HEK293 (cell line): ENCODE measurements around the gene SLU7.

ENCODE experiments used
- CTCF ChIA-PET: fragments of 350-600 bp; formaldehyde crosslinking; extraction: SDS; loops from one replicate; lab custom pipeline; 2021; ENCODE audit warnings: antibody characterized with exemption; lab: Yijun Ruan, JAX
- POLR2A ChIA-PET: fragments of 300-600 bp; formaldehyde crosslinking; extraction: SDS; loops from one replicate; lab custom pipeline; 2020; ENCODE audit warnings: antibody characterized with exemption, inconsistent platforms; lab: Yijun Ruan, JAX
- H3K27ac ChIP-seq: fragments of 200-500 bp; sonication (Bioruptor generic); 2 replicates; pipeline ENCODE4 v1.5.1; 2014; ENCODE audit warnings: low read depth, low read length, control low read depth, inconsistent platforms; ENCODE audit errors: extremely low read depth
- H3K36me3 ChIP-seq, 2 experiments: fragments of 200-500 bp in 1 of 2; sonication (Bioruptor generic) in 1 of 2; 1 replicate in 1 of 2; 2 replicates in 1 of 2; pipeline ENCODE4 v1.5.1; 2014 to 2017; ENCODE audit warnings: inconsistent platforms in 2 of 2, low read length in 2 of 2; ENCODE audit not compliant: control insufficient read depth in 2 of 2, insufficient read depth in 1 of 2
- H3K4me1 ChIP-seq: fragments of 200-500 bp; sonication (Bioruptor generic); 2 replicates; pipeline ENCODE4 v1.5.1; 2014; ENCODE audit warnings: mild to moderate bottlenecking, low read length, inconsistent platforms; ENCODE audit not compliant: control insufficient read depth, insufficient read depth
- H3K4me3 ChIP-seq: 2 replicates; pipeline ENCODE4 v1.5.1; 2011; ENCODE audit warnings: low read depth, mild to moderate bottlenecking, control low read depth, low read length, moderate library complexity
- H3K9me3 ChIP-seq: fragments of 200-500 bp; sonication (Bioruptor generic); 2 replicates; pipeline ENCODE4 v1.5.1; 2014; ENCODE audit warnings: low read depth, low read length, inconsistent platforms; ENCODE audit not compliant: control insufficient read depth, insufficient read depth
- BCL11B ChIP-seq: fragments of 450-650 bp; formaldehyde crosslinking; IDR thresholded peaks from 2 replicates; pipeline ENCODE4 v1.5.1; 2016; ENCODE audit warnings: low read depth, missing biosample characterization, missing genetic modification characterization
- GLIS2 ChIP-seq: fragments of 450-650 bp; formaldehyde crosslinking; IDR thresholded peaks from 2 replicates; pipeline ENCODE4 v1.5.1; 2016; ENCODE audit warnings: missing biosample characterization, missing genetic modification characterization
- KLF10 ChIP-seq: fragments of 450-650 bp; IDR thresholded peaks from 2 replicates; pipeline ENCODE4 v1.5.1; 2018; ENCODE audit warnings: missing biosample characterization, mild to moderate bottlenecking, missing genetic modification characterization
- OSR2 ChIP-seq: fragments of 450-650 bp; formaldehyde crosslinking; IDR thresholded peaks from 2 replicates; pipeline ENCODE4 v1.5.1; 2016; ENCODE audit warnings: missing biosample characterization, missing genetic modification characterization
- PRDM2 ChIP-seq: fragments of 450-650 bp; formaldehyde crosslinking; IDR thresholded peaks from 2 replicates; pipeline ENCODE4 v1.5.1; 2016; ENCODE audit warnings: missing biosample characterization, missing genetic modification characterization, borderline replicate concordance
- SCRT2 ChIP-seq: fragments of 450-650 bp; formaldehyde crosslinking; IDR thresholded peaks from 2 replicates; pipeline ENCODE4 v1.5.1; 2016; ENCODE audit warnings: missing biosample characterization, missing genetic modification characterization
- ZBTB11 ChIP-seq: fragments of 450-650 bp; formaldehyde crosslinking; conservative IDR thresholded peaks from 2 replicates; pipeline ENCODE4 v1.5.1; 2016; ENCODE audit warnings: low read depth, missing biosample characterization, missing genetic modification characterization
- ZBTB44 ChIP-seq: fragments of 450-650 bp; IDR thresholded peaks from 2 replicates; pipeline ENCODE4 v1.5.1; 2018; ENCODE audit warnings: missing biosample characterization, mild to moderate bottlenecking, missing genetic modification characterization
- ZNF2 ChIP-seq: fragments of 450-650 bp; formaldehyde crosslinking; IDR thresholded peaks from 2 replicates; pipeline ENCODE4 v1.5.1; 2016; ENCODE audit warnings: missing biosample characterization, missing genetic modification characterization
- ZNF248 ChIP-seq: fragments of 450-650 bp; formaldehyde crosslinking; IDR thresholded peaks from 2 replicates; pipeline ENCODE4 v1.5.1; 2017; ENCODE audit warnings: missing biosample characterization, missing genetic modification characterization
- ZNF26 ChIP-seq: fragments of 450-650 bp; formaldehyde crosslinking; IDR thresholded peaks from 2 replicates; pipeline ENCODE4 v1.5.1; 2016; ENCODE audit warnings: missing biosample characterization, missing genetic modification characterization
- ZNF302 ChIP-seq: fragments of 450-650 bp; formaldehyde crosslinking; IDR thresholded peaks from 2 replicates; pipeline ENCODE4 v1.5.1; 2016; ENCODE audit warnings: missing biosample characterization, missing genetic modification characterization, low read depth
- ZNF391 ChIP-seq: fragments of 450-650 bp; formaldehyde crosslinking; IDR thresholded peaks from 2 replicates; pipeline ENCODE4 v1.5.1; 2016; ENCODE audit warnings: low read depth, missing biosample characterization, missing genetic modification characterization, borderline replicate concordance
- ZNF426 ChIP-seq: fragments of 450-650 bp; formaldehyde crosslinking; IDR thresholded peaks from 2 replicates; pipeline ENCODE4 v1.5.1; 2017; ENCODE audit warnings: missing biosample characterization, missing genetic modification characterization, mild to moderate bottlenecking, inconsistent platforms, moderate library complexity
- ZNF560 ChIP-seq: fragments of 450-650 bp; formaldehyde crosslinking; IDR thresholded peaks from 2 replicates; pipeline ENCODE4 v1.5.1; 2017; ENCODE audit warnings: missing biosample characterization, missing genetic modification characterization, borderline replicate concordance
- ZNF629 ChIP-seq: fragments of 450-650 bp; formaldehyde crosslinking; IDR thresholded peaks from 2 replicates; pipeline ENCODE4 v1.5.1; 2017; ENCODE audit warnings: missing biosample characterization, missing genetic modification characterization
- ZNF791 ChIP-seq: fragments of 450-650 bp; formaldehyde crosslinking; IDR thresholded peaks from 2 replicates; pipeline ENCODE4 v1.5.1; 2016; ENCODE audit warnings: missing biosample characterization, missing genetic modification characterization
- TF ChIP-seq, protein P1 (sequence below): fragments of 450-650 bp; formaldehyde crosslinking; IDR thresholded peaks from 2 replicates; pipeline ENCODE4 v1.5.1; 2016; ENCODE audit warnings: missing biosample characterization, missing genetic modification characterization
- TF ChIP-seq, protein P2 (sequence below): fragments of 450-650 bp; formaldehyde crosslinking; IDR thresholded peaks from 2 replicates; pipeline ENCODE4 v1.5.1; 2016; ENCODE audit warnings: missing biosample characterization, missing genetic modification characterization

SLU7 gene

DNA sequence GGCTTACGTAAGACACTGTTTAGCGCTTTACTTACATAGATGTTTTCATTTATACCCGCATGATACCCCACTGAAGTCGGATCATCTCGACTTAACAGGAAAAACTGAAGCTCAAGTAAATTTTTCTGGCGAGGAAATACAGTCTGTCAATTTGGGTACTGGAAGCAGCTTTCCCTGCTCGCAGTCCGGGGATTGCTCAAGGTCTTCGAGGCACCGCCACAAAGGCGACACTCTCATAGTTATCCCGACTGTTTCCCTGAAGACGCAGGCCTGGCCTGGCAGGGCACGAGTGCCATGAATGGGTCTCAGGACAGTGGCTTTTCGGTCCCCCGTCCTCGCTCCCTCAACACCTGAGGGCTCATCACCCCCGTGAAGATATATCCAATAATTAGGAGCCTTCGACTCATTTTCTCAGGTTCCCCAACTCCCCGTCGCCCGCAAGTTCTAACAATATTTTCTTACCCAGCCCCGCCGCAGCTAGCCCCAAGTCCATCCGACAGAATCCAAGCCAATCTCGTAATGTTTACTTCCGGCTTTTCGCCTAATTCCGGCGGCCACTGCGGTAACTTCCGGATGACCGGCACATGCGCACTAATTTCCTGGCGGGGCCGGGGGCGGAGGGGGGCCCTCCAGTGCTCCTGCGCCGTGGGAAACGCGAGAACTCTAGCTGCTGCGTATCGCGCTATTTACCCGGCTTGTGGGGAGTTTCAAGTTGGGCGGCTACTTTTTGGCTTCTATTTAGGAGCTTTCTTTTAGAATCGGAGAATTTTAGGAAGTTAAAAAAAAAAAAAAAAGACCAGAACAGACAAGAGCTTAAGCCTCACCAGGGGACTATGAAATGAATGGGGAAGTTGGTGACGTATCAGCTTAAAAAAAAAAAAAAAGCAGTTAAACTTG lies at the start of gene SLU7:
Gene SLU7 (minus strand): TSS at position 521 of the 897 bp plus-strand sequence. CDS start 3,787 bp downstream, outside the sequence.
- Histone ChIP-seq H3K36me3 (peaks cover 6 to 25% of the 10 kb centered on the region in 2 experiments; a peak in 2 of 3 replicates), H3K4me3 (peak within 1 kb of the TSS; percentile 99), H3K9me3 (no peaks in the 10 kb centered on the region), H3K27ac (peak within 1 kb of the TSS; percentile 25), H3K4me1 (no peaks in the 10 kb centered on the region; the same call in 1 of the 2 replicates)
- ChIA-PET CTCF (interaction anchor here (0.5 to 8.8 kb wide), 4 partner anchors 18 to 332 kb away, joined by 3 to 56 read pairs (median 4); no protein-coding TSS in a partner anchor), POLR2A (interaction anchor here (0.6 to 2.5 kb wide), 13 partner anchors 15 to 1318 kb away, joined by 3 to 21 read pairs (median 4); partner anchors contain the start of gene FAM200C)
- TF ChIP-seq ZBTB44 (tag by site-specific recombination), result no peak
- TF ChIP-seq ZNF560 (tag by site-specific recombination), result no peak
- TF ChIP-seq KLF10 (tag by site-specific recombination), result peak; percentile 41; the same call in 1 of the 2 replicates
- TF ChIP-seq ZNF302 (tag by site-specific recombination), result no peak
- no peak for TF ChIP-seq ZNF248 (tag by site-specific recombination)
- peak; percentile 25; the same call in 1 of the 2 replicates for TF ChIP-seq OSR2 (tag by site-specific recombination)
- no peak for TF ChIP-seq SCRT2 (tag by site-specific recombination)
- TF ChIP-seq ZBTB11 (tag by site-specific recombination), result peak; percentile 82
- TF ChIP-seq ZNF426 (tag by site-specific recombination), result no peak
- peak; percentile 69 for TF ChIP-seq ZNF629 (tag by site-specific recombination)
- TF ChIP-seq, protein P1, sequence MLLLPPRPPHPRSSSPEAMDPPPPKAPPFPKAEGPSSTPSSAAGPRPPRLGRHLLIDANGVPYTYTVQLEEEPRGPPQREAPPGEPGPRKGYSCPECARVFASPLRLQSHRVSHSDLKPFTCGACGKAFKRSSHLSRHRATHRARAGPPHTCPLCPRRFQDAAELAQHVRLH, result peak; percentile 87
- TF ChIP-seq GLIS2, result peak; percentile 95
- TF ChIP-seq ZNF2 (tag by site-specific recombination), result peak; percentile 41; the same call in 1 of the 2 replicates
- no peak for TF ChIP-seq PRDM2
- peak; percentile 50; the same call in 1 of the 2 replicates for TF ChIP-seq ZNF391
- no peak for TF ChIP-seq ZNF791 (tag by site-specific recombination)
- TF ChIP-seq ZNF26, result no peak
- TF ChIP-seq BCL11B (tag by site-specific recombination), result no peak
- TF ChIP-seq, protein P2, sequence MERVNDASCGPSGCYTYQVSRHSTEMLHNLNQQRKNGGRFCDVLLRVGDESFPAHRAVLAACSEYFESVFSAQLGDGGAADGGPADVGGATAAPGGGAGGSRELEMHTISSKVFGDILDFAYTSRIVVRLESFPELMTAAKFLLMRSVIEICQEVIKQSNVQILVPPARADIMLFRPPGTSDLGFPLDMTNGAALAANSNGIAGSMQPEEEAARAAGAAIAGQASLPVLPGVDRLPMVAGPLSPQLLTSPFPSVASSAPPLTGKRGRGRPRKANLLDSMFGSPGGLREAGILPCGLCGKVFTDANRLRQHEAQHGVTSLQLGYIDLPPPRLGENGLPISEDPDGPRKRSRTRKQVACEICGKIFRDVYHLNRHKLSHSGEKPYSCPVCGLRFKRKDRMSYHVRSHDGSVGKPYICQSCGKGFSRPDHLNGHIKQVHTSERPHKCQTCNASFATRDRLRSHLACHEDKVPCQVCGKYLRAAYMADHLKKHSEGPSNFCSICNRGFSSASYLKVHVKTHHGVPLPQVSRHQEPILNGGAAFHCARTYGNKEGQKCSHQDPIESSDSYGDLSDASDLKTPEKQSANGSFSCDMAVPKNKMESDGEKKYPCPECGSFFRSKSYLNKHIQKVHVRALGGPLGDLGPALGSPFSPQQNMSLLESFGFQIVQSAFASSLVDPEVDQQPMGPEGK, result peak; percentile 97
